Neural cell (in vitro differentiated cells): ENCODE measurements around the gene UBE2E1.
"Not testable (repeated sequence)": the region's sequence is repeated elsewhere in the genome, so short reads cannot be mapped to it uniquely, and the experiment has no call there.

Source experiments
- CTCF ChIP-seq: fragments of 450-650 bp; IDR thresholded peaks from 2 replicates; pipeline ENCODE4 v1.5.1; 2014; ENCODE audit warnings: antibody characterized with exemption, mild to moderate bottlenecking, moderate library complexity; ENCODE audit not compliant: poor library complexity, severe bottlenecking
- EP300 ChIP-seq: fragments of 450-650 bp; conservative IDR thresholded peaks from 2 replicates; pipeline ENCODE4 v1.6.1; 2014; ENCODE audit warnings: antibody characterized with exemption, mild to moderate bottlenecking, moderate library complexity; ENCODE audit not compliant: poor library complexity, severe bottlenecking
- EZH2 ChIP-seq: fragments of 200-600, 300-800 bp; shearing (Covaris generic), sonication (generic); IDR thresholded peaks from 2 replicates; pipeline ENCODE4 v1.6.1; 2014; ENCODE audit warnings: antibody characterized with exemption, low read length, borderline replicate concordance, mild to moderate bottlenecking; ENCODE audit not compliant: insufficient read depth, poor library complexity, severe bottlenecking
- MXI1 ChIP-seq: fragments of 450-650 bp; conservative IDR thresholded peaks from 2 replicates; pipeline ENCODE4 v1.6.1; 2014; ENCODE audit warnings: antibody characterized with exemption, mild to moderate bottlenecking; ENCODE audit not compliant: poor library complexity, severe bottlenecking
- POLR2AphosphoS5 ChIP-seq: IDR thresholded peaks from 2 replicates; pipeline ENCODE4 v1.6.1; 2012
- REST ChIP-seq: IDR thresholded peaks from 2 replicates; pipeline ENCODE4 v1.6.1; 2012; ENCODE audit warnings: borderline replicate concordance
- TAF1 ChIP-seq: IDR thresholded peaks from 2 replicates; pipeline ENCODE4 v1.6.1; 2012; ENCODE audit warnings: low read depth

- TF ChIP-seq CTCF, EP300, POLR2AphosphoS5, TAF1, EZH2, MXI1, REST: not testable (repeated sequence)
Observed at GRCh38 chr3:23871361-23871760, 65.6 kb downstream of the UBE2E1 start.
